ENCODE measurements around the gene ZNF783.

Gene ZNF783

GRCh38 chr7:149310113-149310836, 48.3 kb downstream of the ZNF783 start:
- H3K4me3 ChIP-seq (ENCODE audit: low read depth, low read length): no peak overlapping the region
- TF ChIP-seq CTCF (IDR thresholded peaks at IDR 0.05; ENCODE audit: insufficient read depth, low read length, missing control alignments): peak; percentile 43
- ChIA-PET POLR2A (interaction anchor here (0.6 to 1.0 kb wide), 3 partner anchors 49 to 151 kb away, joined by 3 to 4 read pairs (median 3); partner anchors contain the start of gene ZNF783), CTCF (interaction anchor here (0.6 to 3.4 kb wide), 29 partner anchors 11 to 432 kb away, joined by 3 to 30 read pairs (median 4); no protein-coding TSS in a partner anchor)
- DNase-seq (ENCODE audit: low read depth, low spot score): peak; percentile 64

DNA sequence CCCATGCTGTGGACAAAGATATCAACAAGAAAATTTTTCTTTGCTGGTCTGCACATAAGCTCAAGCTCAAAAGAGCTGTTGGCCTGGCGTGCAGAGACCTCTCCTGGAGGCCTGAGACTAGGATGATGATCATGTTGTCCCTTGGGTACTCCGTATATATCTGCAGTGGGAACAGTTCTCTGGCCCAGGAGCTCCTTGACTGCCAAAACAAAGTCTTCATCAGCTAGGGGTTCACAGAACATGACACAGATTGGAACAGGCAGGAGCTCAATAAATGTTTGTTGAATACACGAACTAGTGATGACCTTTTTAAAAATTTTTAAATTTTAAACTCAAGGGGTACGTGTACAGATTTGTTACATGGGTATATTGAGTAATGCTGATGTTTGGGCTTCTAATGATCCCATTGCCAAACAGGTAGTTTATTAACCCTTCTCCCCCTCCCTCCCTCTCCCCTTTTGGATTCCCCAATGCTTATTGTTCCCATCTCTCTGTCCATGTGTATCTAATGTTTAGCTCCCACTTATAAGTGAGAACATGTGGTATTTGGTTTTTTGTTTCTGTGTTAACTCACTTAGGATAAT, 49.1 kb downstream of the ZNF783 start:
- POLR2A ChIA-PET: no interaction called here
- DNase-seq (ENCODE audit: low read depth, low spot score): no peak
- no peak overlapping the region for H3K4me3 ChIP-seq (ENCODE audit: low read depth, low read length)
- CTCF ChIA-PET: interaction anchor here (0.8 to 3.4 kb wide), 15 partner anchors 11 to 431 kb away, joined by 3 to 30 read pairs (median 4); no protein-coding TSS in a partner anchor
- TF ChIP-seq CTCF (IDR thresholded peaks at IDR 0.05; ENCODE audit: insufficient read depth, low read length, missing control alignments): no peak

DNA sequence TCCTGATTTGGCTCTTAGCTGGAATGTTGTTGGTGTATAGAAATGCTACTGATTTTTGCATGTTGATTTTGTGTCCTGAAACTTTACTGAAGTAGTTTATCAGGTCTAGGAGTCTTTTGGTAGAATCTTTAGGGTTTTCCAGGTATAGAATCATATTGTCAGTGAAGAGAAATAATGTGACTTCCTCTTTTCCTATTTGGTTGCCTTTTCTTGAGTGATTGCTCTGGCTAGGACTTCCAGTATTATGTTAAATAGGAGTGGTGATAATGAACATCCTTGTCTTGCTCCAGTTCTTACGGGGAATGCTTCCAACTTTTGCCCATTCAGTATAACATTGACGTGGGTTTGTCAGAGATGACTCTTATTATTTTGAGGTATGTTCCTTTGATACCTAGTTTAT, 52.0 kb downstream of the ZNF783 start:
- no peak for DNase-seq (ENCODE audit: low read depth, low spot score)
- ChIA-PET CTCF (no interaction called here), POLR2A (no interaction called here)
- TF ChIP-seq CTCF (IDR thresholded peaks at IDR 0.05; ENCODE audit: insufficient read depth, low read length, missing control alignments): no peak
- H3K4me3 ChIP-seq (ENCODE audit: low read depth, low read length): no peak overlapping the region

- no peak for TF ChIP-seq CTCF (IDR thresholded peaks at IDR 0.05; ENCODE audit: insufficient read depth, low read length, missing control alignments)
- no peak overlapping the region for H3K4me3 ChIP-seq (ENCODE audit: low read depth, low read length)
- POLR2A ChIA-PET: no interaction called here
- CTCF ChIA-PET: no interaction called here
- DNase-seq (ENCODE audit: low read depth, low spot score): no peak
Measured at GRCh38 chr7:149316606-149317005, 54.6 kb downstream of the ZNF783 start.

DNA sequence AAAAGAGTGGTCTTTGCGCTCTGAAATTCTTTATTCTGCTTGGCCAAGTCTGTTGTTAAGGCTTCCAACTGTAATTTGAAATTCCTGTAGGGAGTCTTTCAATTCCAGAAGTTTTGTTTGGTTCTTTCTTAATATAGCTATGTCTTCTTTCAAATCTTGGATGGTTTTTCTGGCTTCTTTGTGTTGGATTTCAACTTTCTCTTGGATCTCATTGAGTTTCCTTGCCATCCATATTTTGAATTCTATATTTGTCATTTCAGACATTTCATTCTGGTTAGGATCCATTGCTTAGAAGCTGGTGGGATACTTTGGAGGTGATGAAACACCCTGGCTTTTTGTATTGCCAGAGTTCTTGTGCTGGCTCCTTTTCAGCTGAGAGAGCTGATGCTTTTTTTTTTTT, 55.5 kb downstream of the ZNF783 start:
- TF ChIP-seq CTCF (IDR thresholded peaks at IDR 0.05; ENCODE audit: insufficient read depth, low read length, missing control alignments): no peak
- POLR2A ChIA-PET: no interaction called here
- DNase-seq (ENCODE audit: low read depth, low spot score): no peak
- CTCF ChIA-PET: interaction anchor here (0.6 kb wide), 1 partner anchor 1088 kb away, joined by 3 read pairs; a partner anchor contains a TSS
- H3K4me3 ChIP-seq (ENCODE audit: low read depth, low read length): no peak overlapping the region

DNA sequence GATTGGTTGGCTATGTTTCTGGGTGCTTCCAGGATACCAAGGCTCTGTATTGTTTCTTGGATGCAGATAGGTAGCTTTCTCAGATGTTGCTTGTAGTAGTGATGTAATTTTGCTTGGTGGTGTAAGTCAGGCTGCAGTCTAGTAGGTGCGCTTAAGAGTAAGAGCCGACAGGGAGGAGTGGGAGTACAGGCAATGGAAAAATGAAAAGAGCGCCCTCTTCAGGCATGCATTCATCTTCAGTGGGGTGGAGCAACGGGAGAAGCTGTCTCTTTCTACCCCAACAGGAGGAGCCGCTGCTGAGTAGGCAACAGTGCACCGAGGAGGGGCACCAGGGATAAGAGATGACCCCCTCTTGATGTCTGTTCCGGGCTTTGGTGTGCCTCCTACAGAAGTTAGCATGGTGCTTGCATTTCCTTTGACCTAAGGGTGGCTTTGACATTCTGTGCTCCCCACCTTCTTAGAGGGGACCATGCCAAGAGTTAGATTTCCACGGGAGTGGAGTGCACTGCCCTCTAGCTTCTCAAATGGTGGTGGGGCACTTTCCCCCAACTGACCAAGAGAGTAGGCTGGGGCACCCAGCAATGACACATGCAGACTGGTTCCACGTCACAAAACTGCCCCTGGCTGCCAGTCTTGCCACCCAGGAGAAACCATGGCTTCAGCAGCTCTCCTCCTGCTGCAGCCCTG, 56.1 kb downstream of the ZNF783 start:
- no peak for DNase-seq (ENCODE audit: low read depth, low spot score)
- ChIA-PET CTCF (no interaction called here), POLR2A (no interaction called here)
- TF ChIP-seq CTCF (IDR thresholded peaks at IDR 0.05; ENCODE audit: insufficient read depth, low read length, missing control alignments): no peak
- no peak overlapping the region for H3K4me3 ChIP-seq (ENCODE audit: low read depth, low read length)

Data from AG04449 (cell line).